ENCODE results near the gene CD164. TPM values are rescaled to one million over a fixed set of nuclear protein-coding genes. Genes with fewer than 3 reads are reported as not detected.

CD164 gene
- total RNA-seq, result 100 to 1,000 TPM in 1 of 2 donors, 10 to 100 TPM in 1; 99.8 to 129 TPM

DNA sequence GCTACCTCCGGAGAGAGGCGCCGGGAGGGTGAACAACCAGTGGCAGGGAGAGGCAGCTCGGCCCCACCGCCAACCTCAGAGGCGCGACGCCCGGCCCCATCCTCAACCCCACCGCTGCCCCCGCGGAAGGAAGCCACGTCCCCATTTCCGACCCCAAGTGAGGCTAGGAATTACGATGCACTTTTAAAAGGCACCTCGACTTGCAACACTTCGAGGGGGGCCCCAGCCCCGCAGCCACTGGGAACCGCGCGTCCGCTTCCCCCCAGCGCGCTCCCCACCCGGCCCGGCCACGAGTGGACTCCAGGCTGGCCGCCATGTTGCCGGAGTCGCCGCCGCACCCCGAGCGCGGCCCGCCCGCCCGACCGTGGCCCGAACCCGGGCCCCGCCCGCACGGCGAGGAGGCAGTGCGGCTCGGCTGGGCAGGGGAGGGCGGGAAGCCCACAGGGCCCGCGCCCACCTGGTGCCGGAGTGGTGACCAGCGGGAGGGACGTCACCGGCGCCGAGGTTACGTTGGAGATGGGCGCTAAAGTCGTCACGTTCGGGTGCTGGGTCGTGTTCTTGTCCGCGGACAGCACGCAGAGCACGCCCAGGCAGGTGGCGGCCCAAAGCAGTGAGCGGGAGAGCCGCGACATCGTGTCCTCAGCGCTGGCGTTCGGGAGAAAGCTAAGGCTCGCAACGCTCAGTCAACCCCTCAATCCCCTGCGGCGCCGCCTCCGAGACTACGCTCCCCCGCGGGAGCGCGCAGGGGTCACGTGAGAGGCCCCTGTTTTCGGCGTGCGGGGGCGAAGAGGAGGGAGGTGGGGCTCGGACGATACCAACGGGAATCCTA is at the start of gene CD164:
CD164 (minus strand) TSS at position 721 of the 829 bp plus-strand sequence; CDS start at position 632, 89 bp downstream.
- Histone ChIP-seq H3K27me3 (no peaks in the 10 kb centered on the region), H3K36me3 (peaks cover 15% of the 10 kb centered on the region), H3K27ac (peak within 1 kb of the TSS; percentile 96 to 100), H3K4me3 (peak within 1 kb of the TSS; percentile 79 to 93), H3K9me3 (no peaks in the 10 kb centered on the region), H3K4me1 (peaks cover 0 to 47% of the 10 kb centered on the region in 2 donors)
- TF ChIP-seq, protein P1, sequence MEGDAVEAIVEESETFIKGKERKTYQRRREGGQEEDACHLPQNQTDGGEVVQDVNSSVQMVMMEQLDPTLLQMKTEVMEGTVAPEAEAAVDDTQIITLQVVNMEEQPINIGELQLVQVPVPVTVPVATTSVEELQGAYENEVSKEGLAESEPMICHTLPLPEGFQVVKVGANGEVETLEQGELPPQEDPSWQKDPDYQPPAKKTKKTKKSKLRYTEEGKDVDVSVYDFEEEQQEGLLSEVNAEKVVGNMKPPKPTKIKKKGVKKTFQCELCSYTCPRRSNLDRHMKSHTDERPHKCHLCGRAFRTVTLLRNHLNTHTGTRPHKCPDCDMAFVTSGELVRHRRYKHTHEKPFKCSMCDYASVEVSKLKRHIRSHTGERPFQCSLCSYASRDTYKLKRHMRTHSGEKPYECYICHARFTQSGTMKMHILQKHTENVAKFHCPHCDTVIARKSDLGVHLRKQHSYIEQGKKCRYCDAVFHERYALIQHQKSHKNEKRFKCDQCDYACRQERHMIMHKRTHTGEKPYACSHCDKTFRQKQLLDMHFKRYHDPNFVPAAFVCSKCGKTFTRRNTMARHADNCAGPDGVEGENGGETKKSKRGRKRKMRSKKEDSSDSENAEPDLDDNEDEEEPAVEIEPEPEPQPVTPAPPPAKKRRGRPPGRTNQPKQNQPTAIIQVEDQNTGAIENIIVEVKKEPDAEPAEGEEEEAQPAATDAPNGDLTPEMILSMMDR (IDR thresholded peaks at IDR 0.05), result no peak
- peak; percentile 94 for DNase-seq (ENCODE audit: low spot score)

DNA sequence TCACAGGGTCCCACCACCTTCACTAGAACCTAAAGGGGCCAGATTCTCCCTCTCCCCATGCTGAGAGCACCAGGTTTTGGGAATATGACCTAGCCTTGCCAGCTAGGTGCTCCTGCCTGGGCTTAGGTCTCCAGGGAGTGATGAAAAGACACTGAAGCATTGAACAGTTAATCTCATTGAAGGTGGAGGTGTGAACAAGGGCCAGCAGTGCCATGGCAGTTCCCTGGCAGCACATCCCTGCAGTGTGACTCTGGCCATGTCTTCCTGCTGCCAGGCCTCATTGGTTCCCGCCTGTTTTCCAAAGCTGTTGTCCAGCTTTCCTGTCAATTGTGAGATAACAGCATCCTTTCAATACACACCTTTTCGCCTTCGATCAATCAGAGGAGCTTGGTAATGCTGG is 47.2 kb upstream of the CD164 start:
- Histone ChIP-seq H3K36me3 (no peaks in the 10 kb centered on the region), H3K27ac (no peak overlapping the region), H3K9me3 (no peaks in the 10 kb centered on the region), H3K27me3 (no peaks in the 10 kb centered on the region), H3K4me1 (peaks cover 0 to 5% of the 10 kb centered on the region in 2 donors), H3K4me3 (no peak overlapping the region)
- TF ChIP-seq, protein P1 (IDR thresholded peaks at IDR 0.05), result no peak
- no peak for DNase-seq (ENCODE audit: low spot score)

DNA sequence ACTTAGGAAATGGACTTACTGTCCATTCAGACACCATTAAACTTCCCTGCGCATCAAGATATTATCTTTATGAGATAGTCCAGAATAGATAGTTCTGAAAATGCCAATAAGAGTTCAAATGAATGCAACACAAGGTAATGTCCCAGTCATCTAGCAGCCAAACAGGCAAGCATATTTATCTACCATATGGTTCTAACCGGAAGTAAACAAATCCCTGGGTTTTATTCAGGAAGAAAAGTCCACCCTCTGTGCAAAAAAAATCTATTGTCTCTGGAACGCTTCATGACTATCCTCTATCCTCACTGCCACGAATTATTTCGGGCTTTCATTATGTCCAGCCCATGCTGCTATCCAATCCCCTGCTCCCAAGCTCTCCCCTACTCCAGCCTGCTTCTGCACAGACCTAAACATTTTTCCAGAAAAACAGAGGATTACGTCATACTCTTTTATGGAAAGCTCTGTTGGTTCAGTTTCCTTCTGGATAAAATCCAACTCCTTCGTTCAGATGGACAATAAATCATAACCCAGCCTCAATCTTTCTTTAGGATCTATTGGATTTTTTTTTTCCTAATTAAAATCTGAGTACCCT is 46.7 kb upstream of the CD164 start:
- H3K4me3 ChIP-seq, result no peak overlapping the region
- no peak overlapping the region for H3K27ac ChIP-seq
- no peak for DNase-seq (ENCODE audit: low spot score)

DNA sequence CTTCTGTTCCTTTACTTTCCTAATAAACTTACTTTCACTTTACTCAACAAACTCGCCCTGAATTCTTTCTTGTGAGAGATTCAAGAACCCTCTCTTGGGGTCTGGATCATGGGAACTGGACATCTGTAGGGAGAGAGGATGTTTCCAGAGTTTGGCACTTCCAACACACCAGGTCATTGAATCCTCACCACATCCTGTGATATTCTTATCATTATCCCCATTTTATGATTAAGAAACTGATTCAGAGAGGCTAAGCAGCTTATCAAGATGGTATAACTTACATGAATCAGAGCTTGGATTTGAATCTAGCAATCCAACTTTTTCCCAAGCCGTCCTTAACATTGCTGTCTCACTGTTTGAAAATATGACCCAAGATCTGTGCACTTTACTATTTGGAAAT is 42.7 kb upstream of the CD164 start:
- no peak overlapping the region for H3K27ac ChIP-seq

More for the DNA sequence above, 46.7 kb upstream of the CD164 start:
- Histone ChIP-seq H3K36me3 (no peaks in the 10 kb centered on the region), H3K9me3 (no peaks in the 10 kb centered on the region), H3K4me1 (peaks cover 0 to 5% of the 10 kb centered on the region in 2 donors), H3K27me3 (no peaks in the 10 kb centered on the region)
- TF ChIP-seq, protein P1 (IDR thresholded peaks at IDR 0.05), result no peak

DNA sequence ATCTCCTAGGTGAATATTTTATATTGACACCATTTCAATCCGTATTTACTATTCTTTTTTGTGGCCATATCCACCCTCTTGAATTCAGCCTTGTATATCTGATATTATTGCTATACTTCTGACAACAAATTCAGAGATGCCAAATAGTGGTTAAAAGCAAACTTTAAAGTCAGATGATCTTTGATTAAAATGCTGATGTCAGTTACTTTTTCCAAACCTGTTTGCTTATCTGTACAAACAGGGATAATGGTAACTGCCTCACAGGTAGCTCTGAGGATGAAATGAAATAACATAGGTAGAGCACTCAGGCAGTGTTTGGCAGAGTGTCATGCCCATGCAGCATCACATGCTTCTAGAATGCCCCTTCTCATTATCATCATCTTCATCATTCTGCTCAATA is 38.9 kb upstream of the CD164 start:
- no peak overlapping the region for H3K4me3 ChIP-seq
- TF ChIP-seq, protein P1 (IDR thresholded peaks at IDR 0.05), result no peak
- H3K4me1 ChIP-seq, result no peaks in the 10 kb centered on the region
- DNase-seq (ENCODE audit: low spot score), result no peak
- H3K9me3 ChIP-seq, result no peaks in the 10 kb centered on the region
- H3K27me3 ChIP-seq, result no peaks in the 10 kb centered on the region
- H3K27ac ChIP-seq, result no peak overlapping the region
- H3K36me3 ChIP-seq, result no peaks in the 10 kb centered on the region

More for the DNA sequence above, 42.7 kb upstream of the CD164 start:
- Histone ChIP-seq H3K9me3 (no peaks in the 10 kb centered on the region), H3K4me1 (peaks cover 0 to 5% of the 10 kb centered on the region in 2 donors), H3K4me3 (no peak overlapping the region), H3K27me3 (no peaks in the 10 kb centered on the region), H3K36me3 (no peaks in the 10 kb centered on the region)
- TF ChIP-seq, protein P1 (IDR thresholded peaks at IDR 0.05), result no peak
- no peak for DNase-seq (ENCODE audit: low spot score)

Data from right atrium auricular region (tissue), 2 donors.